ENCODE measurements around the gene ZFYVE28. TPM values are rescaled to one million over a fixed set of nuclear protein-coding genes. Genes with fewer than 3 reads are reported as not detected.

ZFYVE28 gene
- total and polyA plus RNA-seq, 2 donors from 2014 or later = 8.0 to 18.9 TPM

GRCh38 chr4:2333356-2333841 is 85.0 kb downstream of the ZFYVE28 start:
- Histone ChIP-seq H3K27ac (ENCODE audit: low read depth in 2 of 2, low read length in 2 of 2) (no peak overlapping the region), H3K9me3 (ENCODE audit: control insufficient read depth in 2 of 3, insufficient read depth in 1 of 3, low read length in 3 of 3) (peaks cover 0 to 9% (median 0%) of the 10 kb centered on the region in 3 donors), H3K36me3 (ENCODE audit: control insufficient read depth in 2 of 3, insufficient read depth in 3 of 3, low read length in 3 of 3) (no peaks in the 10 kb centered on the region), H3K9ac (ENCODE audit: low read length in 3 of 3) (peak overlapping the region in 1 of 3 donors; percentile 34), H3K27me3 (ENCODE audit: control insufficient read depth, insufficient read depth, low read length) (no peaks in the 10 kb centered on the region), H3K4me1 (ENCODE audit: control insufficient read depth in 2 of 3, insufficient read depth in 2 of 3, low read depth in 1 of 3, low read length in 3 of 3) (peaks cover 0 to 4% (median 0%) of the 10 kb centered on the region in 3 donors), H3K4me3 (ENCODE audit: low read length in 3 of 3) (no peak overlapping the region)
- TF ChIP-seq, protein P1, sequence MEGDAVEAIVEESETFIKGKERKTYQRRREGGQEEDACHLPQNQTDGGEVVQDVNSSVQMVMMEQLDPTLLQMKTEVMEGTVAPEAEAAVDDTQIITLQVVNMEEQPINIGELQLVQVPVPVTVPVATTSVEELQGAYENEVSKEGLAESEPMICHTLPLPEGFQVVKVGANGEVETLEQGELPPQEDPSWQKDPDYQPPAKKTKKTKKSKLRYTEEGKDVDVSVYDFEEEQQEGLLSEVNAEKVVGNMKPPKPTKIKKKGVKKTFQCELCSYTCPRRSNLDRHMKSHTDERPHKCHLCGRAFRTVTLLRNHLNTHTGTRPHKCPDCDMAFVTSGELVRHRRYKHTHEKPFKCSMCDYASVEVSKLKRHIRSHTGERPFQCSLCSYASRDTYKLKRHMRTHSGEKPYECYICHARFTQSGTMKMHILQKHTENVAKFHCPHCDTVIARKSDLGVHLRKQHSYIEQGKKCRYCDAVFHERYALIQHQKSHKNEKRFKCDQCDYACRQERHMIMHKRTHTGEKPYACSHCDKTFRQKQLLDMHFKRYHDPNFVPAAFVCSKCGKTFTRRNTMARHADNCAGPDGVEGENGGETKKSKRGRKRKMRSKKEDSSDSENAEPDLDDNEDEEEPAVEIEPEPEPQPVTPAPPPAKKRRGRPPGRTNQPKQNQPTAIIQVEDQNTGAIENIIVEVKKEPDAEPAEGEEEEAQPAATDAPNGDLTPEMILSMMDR (IDR thresholded peaks at IDR 0.05; ENCODE audit: borderline replicate concordance, extremely low read depth, insufficient read depth) = no peak
- no peak for FAIRE-seq
- peak in 3 of 5 donors; percentile 7 to 89 (median 17) for DNase-seq
- intact Hi-C loops (cut with DNase I) = no loop called here

DNA sequence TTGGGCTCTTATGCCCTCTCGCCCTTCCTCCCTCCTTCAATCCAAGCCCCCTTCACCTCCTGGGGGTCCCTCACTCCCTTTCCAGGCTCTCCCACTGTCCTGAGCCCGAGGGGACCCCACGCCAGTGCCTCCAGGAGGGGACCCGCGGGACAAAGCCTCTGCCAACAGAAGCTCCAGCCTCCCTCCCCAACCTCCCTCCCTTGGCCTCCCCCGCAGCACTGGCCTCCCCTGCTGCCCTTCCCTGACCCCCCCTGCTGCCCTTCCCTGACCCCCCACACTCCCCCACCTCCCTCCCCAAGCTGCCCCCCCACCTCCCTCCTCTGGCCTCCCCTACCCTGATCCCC is 85.5 kb downstream of the ZFYVE28 start:
- Histone ChIP-seq H3K9ac (ENCODE audit: low read length in 3 of 3) (no peak overlapping the region), H3K36me3 (ENCODE audit: control insufficient read depth in 2 of 3, insufficient read depth in 3 of 3, low read length in 3 of 3) (no peaks in the 10 kb centered on the region), H3K9me3 (ENCODE audit: control insufficient read depth in 2 of 3, insufficient read depth in 1 of 3, low read length in 3 of 3) (peaks cover 0 to 13% (median 0%) of the 10 kb centered on the region in 3 donors), H3K27me3 (ENCODE audit: control insufficient read depth, insufficient read depth, low read length) (no peaks in the 10 kb centered on the region), H3K27ac (ENCODE audit: low read depth in 2 of 2, low read length in 2 of 2) (no peak overlapping the region), H3K4me3 (ENCODE audit: low read length in 3 of 3) (no peak overlapping the region), H3K4me1 (ENCODE audit: control insufficient read depth in 2 of 3, insufficient read depth in 2 of 3, low read depth in 1 of 3, low read length in 3 of 3) (peaks cover 0 to 4% (median 0%) of the 10 kb centered on the region in 3 donors)
- DNase-seq (peak in 1 of 5 donors; percentile 67), FAIRE-seq (no peak)
- intact Hi-C loops (cut with DNase I) = no loop called here
- TF ChIP-seq, protein P1 (IDR thresholded peaks at IDR 0.05; ENCODE audit: borderline replicate concordance, extremely low read depth, insufficient read depth) = no peak

DNA sequence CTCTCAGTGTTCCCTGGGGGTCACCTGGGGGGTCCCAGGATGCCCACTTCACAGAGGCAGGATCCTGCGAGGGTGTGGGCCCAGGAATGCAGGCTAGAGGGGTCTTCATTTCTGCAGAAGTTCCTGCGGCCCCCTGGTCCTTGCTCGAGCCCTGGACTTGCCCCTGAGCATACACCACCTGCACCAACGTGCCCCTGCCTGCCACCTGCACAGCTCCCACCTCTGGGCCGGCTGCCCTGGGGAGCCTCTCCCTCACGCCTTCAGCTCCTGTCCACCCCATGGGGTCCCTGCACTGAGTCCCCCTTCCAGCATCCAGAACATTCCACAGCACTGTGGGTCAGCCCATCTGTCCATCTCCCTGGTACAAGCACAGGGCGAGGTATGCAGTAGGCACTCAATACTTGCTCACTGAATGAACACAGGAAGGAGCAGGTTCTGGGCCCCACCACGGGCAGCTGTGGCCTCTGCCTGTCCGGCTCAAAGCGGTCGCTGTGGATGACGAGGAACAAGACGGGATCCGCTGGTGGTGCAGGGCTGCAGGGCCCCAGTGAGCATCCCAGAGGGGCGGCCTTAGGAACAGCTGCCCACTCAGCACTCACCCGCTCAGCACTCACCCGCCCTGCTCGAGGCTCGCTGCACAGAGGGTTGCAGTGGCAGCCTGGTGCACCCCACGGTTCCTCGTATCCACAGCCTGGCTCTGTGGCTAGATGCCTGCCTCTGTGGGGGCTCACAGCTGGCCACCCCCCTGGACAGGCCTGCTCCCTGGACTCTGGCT is 86.1 kb downstream of the ZFYVE28 start:
- no peak overlapping the region for H3K9ac ChIP-seq (ENCODE audit: low read length in 3 of 3)
- no peak for FAIRE-seq
- H3K27me3 ChIP-seq (ENCODE audit: control insufficient read depth, insufficient read depth, low read length) = no peaks in the 10 kb centered on the region
- H3K9me3 ChIP-seq (ENCODE audit: control insufficient read depth in 2 of 3, insufficient read depth in 1 of 3, low read length in 3 of 3) = peaks cover 0 to 18% (median 0%) of the 10 kb centered on the region in 3 donors
- peak in 1 of 5 donors; percentile 67 for DNase-seq
- no peaks in the 10 kb centered on the region for H3K36me3 ChIP-seq (ENCODE audit: control insufficient read depth in 2 of 3, insufficient read depth in 3 of 3, low read length in 3 of 3)
- H3K27ac ChIP-seq (ENCODE audit: low read depth in 2 of 2, low read length in 2 of 2) = no peak overlapping the region
- TF ChIP-seq, protein P1 (IDR thresholded peaks at IDR 0.05; ENCODE audit: borderline replicate concordance, extremely low read depth, insufficient read depth) = no peak
- H3K4me1 ChIP-seq (ENCODE audit: control insufficient read depth in 2 of 3, insufficient read depth in 2 of 3, low read depth in 1 of 3, low read length in 3 of 3) = peaks cover 0 to 4% (median 0%) of the 10 kb centered on the region in 3 donors
- H3K4me3 ChIP-seq (ENCODE audit: low read length in 3 of 3) = no peak overlapping the region
- intact Hi-C loops (cut with DNase I) = no loop called here
